HEK293 (cell line): Measurements from ENCODE around the gene AOC2.

Source experiments
- AEBP2 ChIP-seq: fragments of 450-650 bp; formaldehyde crosslinking; IDR thresholded peaks from 2 replicates; pipeline ENCODE4 v1.5.1; 2016; ENCODE audit warnings: missing biosample characterization, missing genetic modification characterization, borderline replicate concordance
- CTCF ChIP-seq: fragments of 450-650 bp; formaldehyde crosslinking; IDR thresholded peaks from 2 replicates; pipeline ENCODE4 v1.5.1; 2016; ENCODE audit warnings: missing biosample characterization, missing genetic modification characterization
- IKZF3 ChIP-seq: fragments of 450-650 bp; IDR thresholded peaks from 2 replicates; pipeline ENCODE4 v1.5.0; 2018; ENCODE audit warnings: missing biosample characterization, mild to moderate bottlenecking, missing genetic modification characterization, moderate library complexity
- PRDM2 ChIP-seq: fragments of 450-650 bp; formaldehyde crosslinking; IDR thresholded peaks from 2 replicates; pipeline ENCODE4 v1.5.1; 2016; ENCODE audit warnings: missing biosample characterization, missing genetic modification characterization, borderline replicate concordance
- PRDM6 ChIP-seq: fragments of 450-650 bp; formaldehyde crosslinking; IDR thresholded peaks from 2 replicates; pipeline ENCODE4 v1.5.1; 2017; ENCODE audit warnings: missing biosample characterization, missing genetic modification characterization
- REPIN1 ChIP-seq: fragments of 450-650 bp; formaldehyde crosslinking; IDR thresholded peaks from 2 replicates; pipeline ENCODE4 v1.5.1; 2017; ENCODE audit warnings: missing biosample characterization, missing genetic modification characterization, low read depth
- WT1 ChIP-seq: fragments of 450-650 bp; formaldehyde crosslinking; IDR thresholded peaks from 2 replicates; pipeline ENCODE4 v1.5.1; 2016; ENCODE audit warnings: missing biosample characterization, missing genetic modification characterization
- ZBTB48 ChIP-seq: fragments of 450-650 bp; formaldehyde crosslinking; IDR thresholded peaks from 2 replicates; pipeline ENCODE4 v1.5.1; 2016; ENCODE audit warnings: missing biosample characterization, missing genetic modification characterization
- ZNF184 ChIP-seq: fragments of 450-650 bp; IDR thresholded peaks from 2 replicates; pipeline ENCODE4 v1.5.1; 2018; ENCODE audit warnings: missing biosample characterization, mild to moderate bottlenecking, missing genetic modification characterization
- ZNF324 ChIP-seq: fragments of 450-650 bp; formaldehyde crosslinking; IDR thresholded peaks from 2 replicates; pipeline ENCODE4 v1.5.1; 2016; ENCODE audit warnings: missing biosample characterization, missing genetic modification characterization
- ZNF416 ChIP-seq: fragments of 450-650 bp; formaldehyde crosslinking; IDR thresholded peaks from 2 replicates; pipeline ENCODE4 v1.5.1; 2016; ENCODE audit warnings: missing biosample characterization, missing genetic modification characterization
- ZNF473 ChIP-seq: fragments of 450-650 bp; formaldehyde crosslinking; IDR thresholded peaks from 2 replicates; pipeline ENCODE4 v1.5.1; 2017; ENCODE audit warnings: missing biosample characterization, missing genetic modification characterization
- ZNF513 ChIP-seq: fragments of 450-650 bp; IDR thresholded peaks from 2 replicates; pipeline ENCODE4 v1.5.1; 2018; ENCODE audit warnings: missing biosample characterization, missing genetic modification characterization
- ZNF560 ChIP-seq: fragments of 450-650 bp; formaldehyde crosslinking; IDR thresholded peaks from 2 replicates; pipeline ENCODE4 v1.5.1; 2017; ENCODE audit warnings: missing biosample characterization, missing genetic modification characterization, borderline replicate concordance
- ZNF580 ChIP-seq: fragments of 450-650 bp; formaldehyde crosslinking; IDR thresholded peaks from 2 replicates; pipeline ENCODE4 v1.5.1; 2016; ENCODE audit warnings: missing biosample characterization, missing genetic modification characterization
- ZNF639 ChIP-seq: fragments of 450-650 bp; formaldehyde crosslinking; IDR thresholded peaks from 2 replicates; pipeline ENCODE4 v1.5.1; 2016; ENCODE audit warnings: missing biosample characterization, missing genetic modification characterization
- ZNF654 ChIP-seq: fragments of 450-650 bp; formaldehyde crosslinking; IDR thresholded peaks from 2 replicates; pipeline ENCODE4 v1.5.1; 2016; ENCODE audit warnings: low read depth, missing biosample characterization, missing genetic modification characterization
- ZSCAN18 ChIP-seq: fragments of 450-650 bp; formaldehyde crosslinking; IDR thresholded peaks from 2 replicates; pipeline ENCODE4 v1.5.1; 2016; ENCODE audit warnings: missing biosample characterization, missing genetic modification characterization

Gene AOC2

GRCh38 chr17:42798383-42799380 lies 45.7 kb upstream of the AOC2 start, which contains the start of the genes CNTD1 and COA3 (continued):
- TF ChIP-seq CTCF (tag by site-specific recombination) = peak; percentile 42; the same call in 1 of the 2 replicates
- TF ChIP-seq AEBP2 = no peak
- TF ChIP-seq ZNF654 (tag by site-specific recombination) = no peak
- 0 out of 2 replicates have a peak, but pooled peaks have one; percentile 24 for TF ChIP-seq ZNF416 (tag by site-specific recombination)
- TF ChIP-seq ZNF184 (tag by site-specific recombination) = no peak
- TF ChIP-seq ZNF473 = no peak
- no peak for TF ChIP-seq IKZF3
- peak; percentile 14; the same call in 1 of the 2 replicates for TF ChIP-seq ZNF639 (tag by site-specific recombination)
- TF ChIP-seq ZSCAN18 = 0 out of 2 replicates have a peak, but pooled peaks have one; percentile 49
- TF ChIP-seq WT1 (tag by site-specific recombination) = no peak
- TF ChIP-seq PRDM6 (tag by site-specific recombination) = no peak
- peak; percentile 92 for TF ChIP-seq ZBTB48 (tag by site-specific recombination)
- no peak for TF ChIP-seq ZNF513
- no peak for TF ChIP-seq PRDM2 (tag by site-specific recombination)
- TF ChIP-seq REPIN1 = no peak
- no peak for TF ChIP-seq ZNF324 (tag by site-specific recombination)
- TF ChIP-seq ZNF580 (tag by site-specific recombination) = peak; percentile 76
- no peak for TF ChIP-seq ZNF560 (tag by site-specific recombination)
